B cell (primary cell): ENCODE data around the gene EPHA10. TPM values are rescaled to one million over a fixed set of nuclear protein-coding genes. Genes with fewer than 3 reads are reported as not detected.

Experiments
- ATAC-seq: fragments of 200-7000 bp; cut with Tn5 transposase; one replicate; pipeline ENCODE4 v1.10.0; 2021; ENCODE audit warnings: low read depth, mild to moderate bottlenecking, moderate number of reproducible peaks, moderate library complexity
- CTCF ChIA-PET: fragments of 350-600 bp; sonication (Branson Sonifier 250); formaldehyde crosslinking; loops from one replicate; lab custom pipeline; 2021; ENCODE audit warnings: antibody characterized with exemption, inconsistent platforms; lab: Charles Lee
- POLR2A ChIA-PET: fragments of 350-600 bp; sonication (Branson Sonifier 250); formaldehyde crosslinking; loops from one replicate; lab custom pipeline; 2021; ENCODE audit warnings: antibody characterized with exemption; lab: Charles Lee
- DNase-seq: peaks from one replicate; pipeline ENCODE4 v3.0.0; 2013
- H2AFZ ChIP-seq: 2 replicates; pipeline ENCODE4 v1.6.1; 2012; ENCODE audit warnings: mild to moderate bottlenecking, low read depth, low read length; ENCODE audit not compliant: insufficient read depth, poor library complexity, severe bottlenecking
- H3K27ac ChIP-seq, 2 donors: 1 replicate in 1 of 2; 2 replicates in 1 of 2; pipeline ENCODE4 v1.5.1; 2012 to 2013; ENCODE audit warnings: low read length in 2 of 2, mild to moderate bottlenecking in 2 of 2, moderate library complexity in 1 of 2
- H3K27me3 ChIP-seq, 4 experiments: fragments of 200-600 bp in 1 of 4; sonication (generic) in 1 of 4; replicated peaks in 1 of 4; 1 replicate in 2 of 4; 2 replicates in 2 of 4; pipeline versions ENCODE4 v1.6.1 to v1.7.0; 2013 to 2016; ENCODE audit warnings: low read length in 3 of 4, mild to moderate bottlenecking in 2 of 4, mixed read lengths in 1 of 4, moderate library complexity in 1 of 4; ENCODE audit not compliant: insufficient read depth in 4 of 4, control insufficient read depth in 3 of 4; ENCODE audit errors: control extremely low read depth in 1 of 4
- H3K36me3 ChIP-seq, 2 experiments: replicated peaks in 1 of 2; 1 replicate in 1 of 2; 2 replicates in 1 of 2; pipeline versions ENCODE4 v1.6.1 to v1.7.1; 2013; ENCODE audit warnings: low read length in 1 of 2; ENCODE audit not compliant: insufficient read depth in 2 of 2, control insufficient read depth in 1 of 2; ENCODE audit errors: control extremely low read depth in 1 of 2, extremely low read depth in 1 of 2
- H3K4me1 ChIP-seq, 2 donors: fragments of 200-600 bp in 1 of 2; sonication (generic) in 1 of 2; 1 replicate in 1 of 2; 2 replicates in 1 of 2; pipeline versions ENCODE4 v1.5.1 to v1.6.1; 2013 to 2017; ENCODE audit warnings: low read length in 2 of 2; ENCODE audit not compliant: control insufficient read depth in 2 of 2, insufficient read depth in 2 of 2
- H3K4me2 ChIP-seq: replicated peaks from 2 replicates; pipeline ENCODE3; 2012; ENCODE audit warnings: mild to moderate bottlenecking, low read depth, low read length; ENCODE audit not compliant: poor library complexity, severe bottlenecking
- H3K4me3 ChIP-seq, 5 experiments: fragments of 200-600 bp in 1 of 5; sonication (generic) in 1 of 5; 1 replicate in 3 of 5; 2 replicates in 2 of 5; pipeline versions ENCODE4 v1.5.1 to v1.7.0; 2011 to 2016; ENCODE audit warnings: low read length in 4 of 5, mild to moderate bottlenecking in 4 of 5, low read depth in 2 of 5, control low read depth in 1 of 5, moderate library complexity in 1 of 5; ENCODE audit not compliant: insufficient read depth in 1 of 5; ENCODE audit errors: control extremely low read depth in 1 of 5, extremely low read depth in 1 of 5
- H3K79me2 ChIP-seq: fragments of 200-600 bp; sonication (generic); one replicate; pipeline ENCODE4 v1.6.0; 2016; ENCODE audit warnings: low read length; ENCODE audit not compliant: control insufficient read depth, insufficient read depth
- H3K9ac ChIP-seq: fragments of 200-600 bp; sonication (generic); 2 replicates; pipeline ENCODE4 v1.6.1; 2017; ENCODE audit warnings: mild to moderate bottlenecking, low read length, moderate library complexity
- H3K9me3 ChIP-seq, 3 donors: one replicate each; pipeline versions ENCODE4 v1.6.1 to v1.7.1; 2013; ENCODE audit warnings: low read length in 2 of 3; ENCODE audit not compliant: control insufficient read depth in 2 of 3, insufficient read depth in 1 of 3; ENCODE audit errors: control extremely low read depth in 1 of 3
- H4K20me1 ChIP-seq: 2 replicates; pipeline ENCODE4 v1.6.0; 2012; ENCODE audit warnings: mild to moderate bottlenecking, low read length; ENCODE audit not compliant: insufficient read depth, control insufficient read depth, poor library complexity, severe bottlenecking
- H3K27ac Mint-ChIP-seq: one replicate; pipeline ENCODE4 v1.8.0; 2021; ENCODE audit warnings: mixed read lengths
- H3K27me3 Mint-ChIP-seq: one replicate; pipeline ENCODE4 v1.8.0; 2021; ENCODE audit warnings: mixed read lengths
- H3K4me1 Mint-ChIP-seq: one replicate; pipeline ENCODE4 v1.8.0; 2021; ENCODE audit warnings: mixed read lengths
- H3K4me3 Mint-ChIP-seq: one replicate; pipeline ENCODE4 v1.8.0; 2021; ENCODE audit warnings: mixed read lengths
- H3K9me3 Mint-ChIP-seq: one replicate; pipeline ENCODE4 v1.8.0; 2022; ENCODE audit warnings: mixed read lengths; ENCODE audit not compliant: insufficient read depth
- EZH2 ChIP-seq: IDR thresholded peaks from 2 replicates; pipeline ENCODE4 v1.6.1; 2012; ENCODE audit warnings: borderline replicate concordance, low read depth, mild to moderate bottlenecking, moderate library complexity, low read length; ENCODE audit not compliant: insufficient read depth, poor library complexity, severe bottlenecking
- WGBS: methylation state at CpG from one replicate; pipeline ENCODE4 v1.1.5; 2013; ENCODE audit warnings: missing lambda C conversion rate; ENCODE audit not compliant: insufficient coverage; 5-methylcytosine and 5-hydroxymethylcytosine counted together
- intact Hi-C: fragments of 100-400 bp; cut with micrococcal nuclease; formaldehyde crosslinking; loops from one replicate; pipeline ENCODE4 v1.10.0; 2022
- polyA plus RNA-seq: library from polyadenylated mRNA; depleted of rRNA; stranded (reverse); fragments of >200 nt; gene quantifications from 2 replicates; pipeline ENCODE4 v1.2.3, GENCODE V29; 2012
- total RNA-seq, 2 donors: library from RNA; stranded (reverse); fragments of 120-200 nt in 1 of 2; gene quantifications; 1 replicate in 1 of 2; 2 replicates in 1 of 2; pipeline versions ENCODE4 v1.2.3 to v1.2.4, GENCODE V29; 2013 to 2022
- TF ChIP-seq, protein P1 (sequence below): fragments of 200-600 bp; IDR thresholded peaks from one replicate; pipeline ENCODE4 v1.8.0; 2022; ENCODE audit warnings: antibody characterized with exemption, mild to moderate bottlenecking

The EPHA10 gene
- total and polyA plus RNA-seq, 2 donors (not counting 1 experiment from before 2014, with no cell fraction given), result 0.39 to 0.94 TPM

DNA sequence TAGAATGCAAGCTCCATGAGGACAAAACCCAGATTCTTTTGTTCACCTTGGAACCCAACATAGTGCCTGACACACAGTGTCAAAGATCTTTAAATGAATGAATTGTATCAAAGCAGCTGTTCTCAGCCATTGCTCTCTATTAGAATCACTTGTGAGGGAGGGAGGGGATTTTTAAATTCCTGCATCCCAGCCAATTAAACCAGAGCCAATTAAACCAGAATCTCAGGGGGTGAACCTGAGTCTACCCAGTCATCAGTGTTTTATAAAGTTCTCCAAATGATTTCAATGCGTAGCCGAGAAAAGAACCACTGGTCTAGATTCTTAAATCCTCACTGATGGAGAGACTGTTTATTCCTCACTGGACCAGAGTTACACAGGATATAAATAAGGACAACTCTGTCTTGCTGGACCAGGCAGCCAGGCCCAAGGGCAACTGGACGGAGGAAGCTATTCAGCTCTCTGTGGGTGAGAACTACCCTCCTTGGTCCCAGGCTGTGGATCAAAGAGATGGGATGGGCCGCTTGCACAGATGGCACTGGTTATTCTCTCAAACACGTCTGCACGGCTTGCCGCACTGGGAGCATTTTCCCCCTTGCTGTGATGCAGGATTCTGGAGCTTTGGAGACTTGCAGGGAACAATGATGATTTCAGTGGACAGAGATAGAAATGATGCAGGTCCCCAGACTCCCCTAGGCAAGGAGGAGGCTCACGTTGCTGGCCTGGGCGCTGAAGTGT lies 92.6 kb downstream of the EPHA10 start:
- H3K27ac Mint-ChIP-seq, result peak overlapping the region; percentile 15
- ChIA-PET POLR2A (no interaction called here), CTCF (interaction anchor here (1.2 to 15.6 kb wide), 3 partner anchors 10 to 185 kb away, joined by 3 to 328 read pairs (median 18); no protein-coding TSS in a partner anchor)
- H3K27me3 Mint-ChIP-seq, result peaks cover 10% of the 10 kb centered on the region
- H3K4me2 ChIP-seq, result no peak overlapping the region
- ATAC-seq (no peak), DNase-seq (no peak)
- H3K9me3 ChIP-seq, result no peaks in the 10 kb centered on the region
- peaks cover 21 to 26% of the 10 kb centered on the region in 2 donors for H3K4me1 ChIP-seq
- 84% methylated on average over 8 of the region's 9 CpGs for WGBS
- no peak for TF ChIP-seq EZH2
- TF ChIP-seq, protein P1, sequence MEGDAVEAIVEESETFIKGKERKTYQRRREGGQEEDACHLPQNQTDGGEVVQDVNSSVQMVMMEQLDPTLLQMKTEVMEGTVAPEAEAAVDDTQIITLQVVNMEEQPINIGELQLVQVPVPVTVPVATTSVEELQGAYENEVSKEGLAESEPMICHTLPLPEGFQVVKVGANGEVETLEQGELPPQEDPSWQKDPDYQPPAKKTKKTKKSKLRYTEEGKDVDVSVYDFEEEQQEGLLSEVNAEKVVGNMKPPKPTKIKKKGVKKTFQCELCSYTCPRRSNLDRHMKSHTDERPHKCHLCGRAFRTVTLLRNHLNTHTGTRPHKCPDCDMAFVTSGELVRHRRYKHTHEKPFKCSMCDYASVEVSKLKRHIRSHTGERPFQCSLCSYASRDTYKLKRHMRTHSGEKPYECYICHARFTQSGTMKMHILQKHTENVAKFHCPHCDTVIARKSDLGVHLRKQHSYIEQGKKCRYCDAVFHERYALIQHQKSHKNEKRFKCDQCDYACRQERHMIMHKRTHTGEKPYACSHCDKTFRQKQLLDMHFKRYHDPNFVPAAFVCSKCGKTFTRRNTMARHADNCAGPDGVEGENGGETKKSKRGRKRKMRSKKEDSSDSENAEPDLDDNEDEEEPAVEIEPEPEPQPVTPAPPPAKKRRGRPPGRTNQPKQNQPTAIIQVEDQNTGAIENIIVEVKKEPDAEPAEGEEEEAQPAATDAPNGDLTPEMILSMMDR, result no peak
- H3K9me3 Mint-ChIP-seq, result no peaks in the 10 kb centered on the region
- peaks cover 0 to 15% (median 0%) of the 10 kb centered on the region in 4 experiments for H3K27me3 ChIP-seq
- H2AFZ ChIP-seq, result no peak overlapping the region
- H4K20me1 ChIP-seq, result no peaks in the 10 kb centered on the region
- no peak overlapping the region for H3K4me3 ChIP-seq
- H3K4me1 Mint-ChIP-seq, result peaks cover 23% of the 10 kb centered on the region
- H3K9ac ChIP-seq, result no peak overlapping the region
- no peaks in the 10 kb centered on the region for H3K36me3 ChIP-seq
- intact Hi-C loops, result no loop called here
- no peak overlapping the region for H3K27ac ChIP-seq
- H3K79me2 ChIP-seq, result no peaks in the 10 kb centered on the region
- H3K4me3 Mint-ChIP-seq, result no peak overlapping the region

GRCh38 chr1:37671261-37671660 lies 93.7 kb downstream of the EPHA10 start:
- peaks cover 10% of the 10 kb centered on the region for H3K27me3 Mint-ChIP-seq
- intact Hi-C loops, result no loop called here
- no peak for TF ChIP-seq EZH2
- TF ChIP-seq, protein P1, result no peak
- no peak overlapping the region for H2AFZ ChIP-seq
- H3K9ac ChIP-seq, result no peak overlapping the region
- H4K20me1 ChIP-seq, result no peaks in the 10 kb centered on the region
- DNase-seq (no peak), ATAC-seq (no peak)
- peaks cover 12 to 16% of the 10 kb centered on the region in 2 donors for H3K4me1 ChIP-seq
- H3K4me3 ChIP-seq, result no peak overlapping the region
- ChIA-PET POLR2A (no interaction called here), CTCF (interaction anchor here (4.2 kb wide), 1 partner anchor 11 kb away, joined by 18 read pairs; no protein-coding TSS in a partner anchor)
- H3K27ac ChIP-seq, result no peak overlapping the region
- H3K27me3 ChIP-seq, result peaks cover 0 to 15% (median 0%) of the 10 kb centered on the region in 4 experiments
- no peaks in the 10 kb centered on the region for H3K9me3 ChIP-seq
- H3K36me3 ChIP-seq, result no peaks in the 10 kb centered on the region
- H3K4me3 Mint-ChIP-seq, result no peak overlapping the region
- no peak overlapping the region for H3K4me2 ChIP-seq
- H3K79me2 ChIP-seq, result no peaks in the 10 kb centered on the region
- peaks cover 13% of the 10 kb centered on the region for H3K4me1 Mint-ChIP-seq
- WGBS, result 82% methylated on average over 4 of the region's 6 CpGs
- H3K27ac Mint-ChIP-seq, result peak overlapping the region; percentile 50
- H3K9me3 Mint-ChIP-seq, result no peaks in the 10 kb centered on the region
